ENCODE measurements around the gene DCAKD.

The DCAKD gene

GRCh38 chr17:45016823-45017222 lies 34.6 kb downstream of the DCAKD start:
- no peak for TF ChIP-seq ZFX (IDR thresholded peaks at IDR 0.05)
- no peak; the same call in 1 of the 2 replicates for TF ChIP-seq CTCF (conservative IDR thresholded peaks at IDR 0.05)
- no peak overlapping the region for H3K27ac ChIP-seq

- TF ChIP-seq ZFX (IDR thresholded peaks at IDR 0.05) = no peak
- no peak for TF ChIP-seq CTCF (conservative IDR thresholded peaks at IDR 0.05)
- H3K27ac ChIP-seq = no peak overlapping the region
Observed at GRCh38 chr17:45016237-45016636, 35.2 kb downstream of the DCAKD start.

- H3K27ac ChIP-seq = no peak overlapping the region
- TF ChIP-seq ZFX (IDR thresholded peaks at IDR 0.05) (no peak), CTCF (conservative IDR thresholded peaks at IDR 0.05) (no peak)
Observed at GRCh38 chr17:45013021-45013997, 38.1 kb downstream of the DCAKD start.

- H3K27ac ChIP-seq = no peak overlapping the region
- TF ChIP-seq ZFX (IDR thresholded peaks at IDR 0.05) (no peak), CTCF (conservative IDR thresholded peaks at IDR 0.05) (no peak)
Observed at GRCh38 chr17:45011767-45012166, 39.7 kb downstream of the DCAKD start.

- no peak overlapping the region for H3K27ac ChIP-seq
- TF ChIP-seq ZFX (IDR thresholded peaks at IDR 0.05) (no peak), CTCF (conservative IDR thresholded peaks at IDR 0.05) (no peak)
Observed at GRCh38 chr17:45009676-45010467, 41.6 kb downstream of the DCAKD start.

GRCh38 chr17:45008216-45008615 lies 43.2 kb downstream of the DCAKD start:
- TF ChIP-seq ZFX (IDR thresholded peaks at IDR 0.05) = no peak
- no peak for TF ChIP-seq CTCF (conservative IDR thresholded peaks at IDR 0.05)
- H3K27ac ChIP-seq = no peak overlapping the region

Measured in C4-2B (cell line).